Right lobe of liver (tissue), 6 donors: ENCODE data around the gene MNDA. TPM values are rescaled to one million over a fixed set of nuclear protein-coding genes. Genes with fewer than 3 reads are reported as not detected.

Source experiments
- ATAC-seq, 4 donors: fragments of 200-7000 bp; cut with Tn5 transposase; one replicate each; pipeline ENCODE4 v1.9.1; 2020; ENCODE audit warnings: mild to moderate bottlenecking in 4 of 4, moderate library complexity in 4 of 4
- DNase-seq, 3 donors: peaks; one replicate each; pipeline ENCODE4 v3.0.0-alpha.2; 2020
- H3K27ac ChIP-seq, 3 donors: fragments of 200-600 bp; one replicate each; pipeline ENCODE4 v1.8.0; 2022
- H3K27me3 ChIP-seq, 2 donors: fragments of 200-600 bp; one replicate each; pipeline ENCODE4 v1.8.0; 2022
- H3K36me3 ChIP-seq, 4 donors: fragments of 200-600 bp; sonication (generic) in 1 of 4; one replicate each; pipeline versions ENCODE4 v1.5.1 to v1.8.0; 2017 to 2022; ENCODE audit warnings: control low read depth in 1 of 4
- H3K4me1 ChIP-seq, 4 donors: fragments of 200-600 bp; sonication (generic) in 1 of 4; one replicate each; pipeline versions ENCODE4 v1.5.1 to v1.8.0; 2017 to 2022; ENCODE audit warnings: control low read depth in 1 of 4
- H3K4me3 ChIP-seq, 3 donors: fragments of 200-600 bp; one replicate each; pipeline ENCODE4 v1.8.0; 2022
- H3K9me3 ChIP-seq, 4 donors: fragments of 200-600 bp; sonication (generic) in 1 of 4; one replicate each; pipeline versions ENCODE4 v1.5.1 to v1.8.0; 2017 to 2022; ENCODE audit warnings: control low read depth in 1 of 4
- CTCF ChIP-seq, 4 donors: fragments of 200-600 bp in 3 of 4; fragments of 450-650 bp in 1 of 4; IDR thresholded peaks; one replicate each; pipeline versions ENCODE4 v1.5.1 to v1.8.0; 2016 to 2022; ENCODE audit warnings: antibody characterized with exemption in 4 of 4, mild to moderate bottlenecking in 2 of 4
- POLR2A ChIP-seq: fragments of 450-650 bp; IDR thresholded peaks from one replicate; pipeline ENCODE4 v1.6.1; 2017; ENCODE audit warnings: antibody characterized with exemption, mild to moderate bottlenecking
- WGBS: methylation state at CpG from one replicate; pipeline ENCODE4 v1.1.6; 2018; ENCODE audit warnings: low coverage, low lambda C conversion rate; ENCODE audit not compliant: insufficient coverage; ENCODE audit errors: missing lambda C conversion rate; 5-methylcytosine and 5-hydroxymethylcytosine counted together
- intact Hi-C, 2 donors: fragments of 100-400 bp; cut with DNase I; formaldehyde crosslinking; loops; one replicate each; pipeline versions ENCODE4 v1.11.2 to v1.14.1; 2022
- total RNA-seq, 6 experiments: library from RNA; depleted of rRNA in 2 of 6; stranded (reverse); fragments of >200 nt in 2 of 6; fragmentation: NEBNext Ultra II Directional in 3 of 6; extraction: Animal tissue kit (Norgen Biotek cat#: 25700) in 3 of 6; gene quantifications; one replicate each; pipeline versions ENCODE4 v1.1.0 to v1.2.4, GENCODE V29; 2016 to 2023
- donor health status: DM: no; HTN: yes; CAD: no.
- donor health status: DM: no; HTN: no; CAD: no.
- donor health status: DM: no; HTN: no; CAD: no.
- donor health status: DM: no; HTN: yes; CAD: no.
- donor health status: DM: no; HTN: yes; CAD: no.

The MNDA gene
- total RNA-seq, 6 experiments from 2014 or later, result 1.5 to 6.6 (median 3.5) TPM

- H3K4me3 ChIP-seq, result no peak overlapping the region
- intact Hi-C loops, result no loop called here
- TF ChIP-seq CTCF (IDR thresholded peaks at IDR 0.05) (no peak), POLR2A (no peak)
- no peaks in the 10 kb centered on the region for H3K36me3 ChIP-seq
- WGBS, result 56% methylated on average over 4 of the region's 4 CpGs
- no peaks in the 10 kb centered on the region for H3K4me1 ChIP-seq
- no peak for DNase-seq
- no peak overlapping the region for H3K27ac ChIP-seq
- peaks cover 0 to 3% of the 10 kb centered on the region in 2 donors for H3K27me3 ChIP-seq
- ATAC-seq, result no peak
- no peaks in the 10 kb centered on the region for H3K9me3 ChIP-seq
These were observed 31.5 kb upstream of the MNDA start for GRCh38 chr1:158799689-158800088.

GRCh38 chr1:158800526-158800925 is 30.6 kb upstream of the MNDA start:
- Histone ChIP-seq H3K27me3 (peaks cover 0 to 3% of the 10 kb centered on the region in 2 donors), H3K9me3 (no peaks in the 10 kb centered on the region), H3K27ac (no peak overlapping the region), H3K36me3 (no peaks in the 10 kb centered on the region), H3K4me1 (no peaks in the 10 kb centered on the region), H3K4me3 (no peak overlapping the region)
- DNase-seq, result no peak
- TF ChIP-seq POLR2A (no peak), CTCF (IDR thresholded peaks at IDR 0.05) (no peak)
- intact Hi-C loops, result no loop called here
- no peak for ATAC-seq
- WGBS, result 37% methylated on average over 2 of the region's 2 CpGs

- TF ChIP-seq POLR2A, result no peak
- no peak for TF ChIP-seq CTCF (IDR thresholded peaks at IDR 0.05)
- H3K27me3 ChIP-seq, result peaks cover 0 to 3% of the 10 kb centered on the region in 2 donors
- H3K27ac ChIP-seq, result no peak overlapping the region
- no peaks in the 10 kb centered on the region for H3K9me3 ChIP-seq
- H3K4me1 ChIP-seq, result no peaks in the 10 kb centered on the region
- intact Hi-C loops, result no loop called here
- no peaks in the 10 kb centered on the region for H3K36me3 ChIP-seq
- 53% methylated on average over 1 of the region's 1 CpG for WGBS
- DNase-seq, result no peak
- no peak for ATAC-seq
- no peak overlapping the region for H3K4me3 ChIP-seq
These were observed 29.8 kb upstream of the MNDA start for GRCh38 chr1:158801396-158801795.

GRCh38 chr1:158803678-158804077 is 27.5 kb upstream of the MNDA start:
- no peak for ATAC-seq
- H3K27me3 ChIP-seq, result no peaks in the 10 kb centered on the region
- WGBS, result 55% methylated on average over 1 of the region's 1 CpG
- no peak for DNase-seq
- no peak overlapping the region for H3K4me3 ChIP-seq
- intact Hi-C loops, result no loop called here
- H3K36me3 ChIP-seq, result no peaks in the 10 kb centered on the region
- no peaks in the 10 kb centered on the region for H3K9me3 ChIP-seq
- TF ChIP-seq POLR2A, result no peak
- no peak for TF ChIP-seq CTCF (IDR thresholded peaks at IDR 0.05)
- no peak overlapping the region for H3K27ac ChIP-seq
- H3K4me1 ChIP-seq, result no peaks in the 10 kb centered on the region
